ENCODE results near the gene BLID.

The BLID gene

GRCh38 chr11:122068141-122068540, 47.9 kb downstream of the BLID start:
- TF ChIP-seq CTCF (conservative IDR thresholded peaks at IDR 0.05; ENCODE audit: control insufficient read depth, insufficient read depth, low read depth, low read length): no peak
- no peak for DNase-seq (ENCODE audit: low read depth)
- H3K4me3 ChIP-seq (ENCODE audit: control insufficient read depth, low read depth, low read length): no peak overlapping the region

Data from fibroblast of mammary gland (primary cell).